ENCODE measurements around the gene FNIP1. TPM values are rescaled to one million over a fixed set of nuclear protein-coding genes. Genes with fewer than 3 reads are reported as not detected.
A peak's percentile ranks its signal among the peaks of the same experiment; 100 is the strongest.
"Not testable (repeated sequence)": the region's sequence is repeated elsewhere in the genome, so short reads cannot be mapped to it uniquely, and the experiment has no call there.

Gene FNIP1
- total RNA-seq: 10 to 100 TPM; 14.0 to 15.9 TPM

DNA sequence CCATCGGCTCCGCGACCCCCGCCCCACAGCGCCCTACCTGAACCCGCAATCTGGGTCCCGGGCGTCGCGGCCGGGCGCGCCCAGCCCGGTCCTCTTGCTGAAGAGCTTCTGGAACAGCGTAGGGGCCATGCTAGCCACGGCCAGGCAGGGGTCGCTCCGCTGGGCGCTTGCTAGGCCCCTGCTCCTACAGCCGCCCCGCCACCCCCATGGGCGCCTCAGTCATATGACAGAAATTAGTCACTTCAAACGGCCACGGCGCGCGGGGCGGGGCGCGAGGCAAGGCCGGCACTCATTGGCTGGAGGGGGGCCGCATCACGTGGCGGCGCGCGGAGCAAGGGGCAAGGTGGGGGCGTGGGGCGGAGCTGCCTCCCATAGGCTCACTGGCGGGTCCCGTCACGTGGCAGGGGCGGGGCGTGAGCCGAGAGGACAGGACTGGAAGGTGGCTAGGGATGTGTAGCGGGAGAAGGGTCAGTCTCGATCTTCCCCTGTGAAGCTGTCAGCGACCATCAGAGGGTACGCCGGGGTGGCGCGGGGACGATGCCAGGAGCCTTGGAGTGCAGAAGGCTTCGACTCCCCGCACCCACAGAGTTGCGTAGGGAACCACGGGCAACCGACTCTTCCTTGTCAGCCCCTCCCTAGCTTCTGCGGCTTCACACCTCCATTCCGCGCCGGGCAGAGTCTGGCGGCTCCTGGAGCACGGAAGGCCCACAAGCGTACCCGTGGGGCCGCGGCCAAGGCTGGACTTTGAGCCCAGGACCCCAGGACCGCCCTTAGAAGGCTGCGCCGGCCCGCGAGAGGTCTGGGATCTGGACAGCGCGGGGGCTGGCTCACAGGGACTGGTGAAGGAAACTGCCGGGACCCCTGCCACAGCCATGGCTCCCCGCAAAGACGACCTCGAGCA, at the start of gene FNIP1:
Gene FNIP1 (minus strand): TSS at position 225 of the 901 bp plus-strand sequence. CDS start 96 bp downstream, at position 129.
- DNase-seq: peak; percentile 99
- Mint-ChIP-seq H3K27ac (peak within 1 kb of the TSS; percentile 84), H3K4me3 (peak within 1 kb of the TSS; percentile 97), H3K27me3 (no peaks in the 10 kb centered on the region), H3K4me1 (ENCODE audit: low read depth) (peaks cover 33% of the 10 kb centered on the region), H3K36me3 (peaks cover 6% of the 10 kb centered on the region), H3K9me3 (no peaks in the 10 kb centered on the region)
- intact Hi-C loops (cut with micrococcal nuclease): loop anchor here (1.0 to 5.0 kb wide), 7 partner anchors 50 to 265 kb away; partner anchors contain the start of genes IL3 and RAPGEF6
- POLR2A ChIA-PET: interaction anchor here (0.7 to 1.3 kb wide), 5 partner anchors 159 to 222 kb away, joined by 3 to 4 read pairs (median 3); no protein-coding TSS in a partner anchor
- CTCF ChIA-PET: interaction anchor here (0.7 to 2.8 kb wide), 6 partner anchors 15 to 374 kb away, joined by 3 to 9 read pairs (median 3); no protein-coding TSS in a partner anchor

DNA sequence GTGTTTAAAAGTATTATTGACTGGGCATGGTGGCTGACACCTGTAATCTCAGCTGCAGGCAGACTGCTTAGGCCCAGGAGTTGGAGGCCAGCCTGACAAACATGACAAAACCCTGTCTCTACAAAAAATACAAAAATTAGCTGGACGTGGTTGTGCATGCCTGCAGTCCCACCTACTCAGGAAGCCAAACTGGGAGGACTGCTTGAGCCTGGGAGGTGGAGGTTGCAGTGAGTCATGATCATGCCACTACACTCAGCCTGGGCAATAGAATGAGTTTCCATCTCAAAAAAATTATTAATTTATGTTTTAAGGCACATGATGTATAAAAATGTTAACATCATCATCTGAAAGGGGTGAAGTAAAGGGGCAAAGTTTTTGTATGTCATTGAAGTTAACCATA, 49.7 kb upstream of the FNIP1 start:
- Mint-ChIP-seq H3K9me3 (peaks cover 59% of the 10 kb centered on the region), H3K36me3 (peaks cover 36% of the 10 kb centered on the region), H3K27ac (no peak overlapping the region), H3K4me1 (ENCODE audit: low read depth) (no peaks in the 10 kb centered on the region), H3K4me3 (no peak overlapping the region), H3K27me3 (no peaks in the 10 kb centered on the region)
- CTCF ChIA-PET: no interaction called here
- DNase-seq: no peak
- POLR2A ChIA-PET: interaction anchor here (0.6 kb wide), 1 partner anchor 24 kb away, joined by 4 read pairs; no protein-coding TSS in a partner anchor
- intact Hi-C loops (cut with micrococcal nuclease): no loop called here

DNA sequence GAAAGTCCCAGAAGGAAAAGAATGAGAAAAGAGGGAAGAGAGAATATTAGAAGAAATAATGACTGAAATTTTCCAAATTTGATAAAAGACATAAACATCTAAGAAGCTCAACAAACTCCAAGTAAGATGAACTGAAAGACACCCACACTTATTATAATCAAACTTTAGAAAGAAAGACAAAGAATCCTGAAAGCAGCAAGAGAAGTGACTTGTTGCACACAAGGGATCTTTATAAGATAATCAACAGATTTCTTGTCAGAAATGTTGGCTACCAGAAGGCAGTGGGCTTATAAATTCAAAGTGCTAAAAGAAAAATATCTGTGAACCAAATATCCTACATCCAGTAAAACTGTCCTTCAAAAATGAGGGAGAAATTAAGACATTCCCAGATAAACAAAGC, 49.0 kb upstream of the FNIP1 start:
- no peaks in the 10 kb centered on the region for H3K4me1 Mint-ChIP-seq (ENCODE audit: low read depth)
- H3K4me3 Mint-ChIP-seq: no peak overlapping the region
- no peaks in the 10 kb centered on the region for H3K27me3 Mint-ChIP-seq
- POLR2A ChIA-PET: no interaction called here
- no peak overlapping the region for H3K27ac Mint-ChIP-seq
- H3K36me3 Mint-ChIP-seq: peaks cover 36% of the 10 kb centered on the region
- CTCF ChIA-PET: interaction anchor here (0.6 kb wide), 1 partner anchor 475 kb away, joined by 3 read pairs; no protein-coding TSS in a partner anchor
- intact Hi-C loops (cut with micrococcal nuclease): no loop called here
- peaks cover 62% of the 10 kb centered on the region for H3K9me3 Mint-ChIP-seq
- DNase-seq: no peak

DNA sequence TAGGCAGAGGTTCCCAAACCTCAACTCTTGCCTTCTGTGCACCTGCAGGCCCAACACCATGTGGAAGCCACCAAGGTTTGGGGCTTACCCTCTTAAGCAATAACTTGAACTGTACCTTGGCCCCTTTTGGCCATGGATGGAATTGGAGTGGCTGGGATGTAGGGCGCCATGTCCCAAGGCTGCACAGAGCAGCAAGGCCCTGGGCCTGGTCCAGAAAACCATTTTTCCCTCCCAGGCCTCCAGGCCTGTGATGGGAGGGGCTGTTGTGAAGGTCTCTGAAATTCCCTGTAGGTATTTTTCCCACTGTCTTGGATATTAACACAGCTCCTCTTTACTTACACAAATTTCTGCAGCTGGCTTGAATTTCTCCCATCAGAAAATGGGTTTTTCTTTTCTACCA, 46.2 kb upstream of the FNIP1 start:
- CTCF ChIA-PET; intact Hi-C loops (cut with micrococcal nuclease); H3K4me1 Mint-ChIP-seq (ENCODE audit: low read depth); H3K4me3 Mint-ChIP-seq; DNase-seq; POLR2A ChIA-PET; H3K27ac Mint-ChIP-seq; H3K27me3 Mint-ChIP-seq: not testable (repeated sequence)
- peaks cover 64% of the 10 kb centered on the region for H3K9me3 Mint-ChIP-seq
- H3K36me3 Mint-ChIP-seq: peaks cover 30% of the 10 kb centered on the region

DNA sequence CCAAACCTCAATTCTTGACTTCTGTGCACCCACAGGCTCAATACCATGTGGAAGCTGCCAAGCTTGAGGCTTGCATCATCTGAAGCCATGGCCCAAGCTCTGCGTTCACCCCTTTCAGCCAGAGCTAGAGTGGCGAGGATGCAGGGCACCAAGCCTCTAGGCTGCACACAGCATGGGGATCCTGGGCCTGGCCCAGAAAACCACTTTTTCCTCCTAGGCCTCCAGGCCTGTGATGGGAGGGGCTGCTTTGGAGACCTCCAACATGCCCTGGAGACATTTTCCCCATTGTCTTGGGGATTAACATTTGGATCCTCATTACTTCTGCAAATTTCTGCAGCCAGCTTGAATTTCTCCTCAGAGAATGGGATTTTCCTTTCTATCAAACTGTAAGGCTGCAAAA, 35.9 kb upstream of the FNIP1 start:
- CTCF ChIA-PET; H3K27me3 Mint-ChIP-seq; POLR2A ChIA-PET; H3K36me3 Mint-ChIP-seq; H3K27ac Mint-ChIP-seq; intact Hi-C loops (cut with micrococcal nuclease); H3K9me3 Mint-ChIP-seq; DNase-seq; H3K4me3 Mint-ChIP-seq; H3K4me1 Mint-ChIP-seq (ENCODE audit: low read depth): not testable (repeated sequence)

DNA sequence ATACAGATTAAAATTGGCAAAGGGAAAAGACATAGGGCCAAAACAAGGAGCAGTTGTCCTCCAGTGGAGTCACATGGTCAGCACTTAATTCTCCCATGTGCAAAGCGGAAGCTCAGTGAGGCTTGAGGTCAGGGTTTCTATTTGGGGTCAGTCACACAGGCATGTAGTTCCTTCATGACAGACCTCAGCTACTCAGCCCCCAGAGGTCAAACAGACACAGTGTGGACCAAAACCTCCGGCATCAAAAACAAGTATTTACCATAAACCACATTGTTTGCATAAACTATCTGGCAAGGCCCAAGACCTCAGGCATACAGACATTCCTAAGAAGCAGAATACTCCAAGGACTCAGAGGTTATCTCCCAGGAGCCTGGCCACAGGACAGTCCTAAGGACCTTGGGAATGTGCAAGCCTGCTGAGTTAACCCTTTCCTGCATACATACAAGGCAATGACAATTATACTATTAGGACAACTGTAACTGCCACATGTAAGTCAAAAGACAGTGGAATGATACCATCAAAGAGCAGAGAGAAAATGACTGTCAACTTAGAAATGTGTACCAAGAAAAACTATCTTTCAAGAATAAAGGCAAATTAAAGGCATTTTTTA, 28.7 kb upstream of the FNIP1 start:
- H3K4me3 Mint-ChIP-seq: no peak overlapping the region
- H3K9me3 Mint-ChIP-seq: peaks cover 3% of the 10 kb centered on the region
- H3K27ac Mint-ChIP-seq: no peak overlapping the region
- H3K36me3 Mint-ChIP-seq: peaks cover 3% of the 10 kb centered on the region
- H3K27me3 Mint-ChIP-seq: no peaks in the 10 kb centered on the region
- ChIA-PET POLR2A (no interaction called here), CTCF (no interaction called here)
- no peak for DNase-seq
- intact Hi-C loops (cut with micrococcal nuclease): no loop called here
- peaks cover 2% of the 10 kb centered on the region for H3K4me1 Mint-ChIP-seq (ENCODE audit: low read depth)

DNA sequence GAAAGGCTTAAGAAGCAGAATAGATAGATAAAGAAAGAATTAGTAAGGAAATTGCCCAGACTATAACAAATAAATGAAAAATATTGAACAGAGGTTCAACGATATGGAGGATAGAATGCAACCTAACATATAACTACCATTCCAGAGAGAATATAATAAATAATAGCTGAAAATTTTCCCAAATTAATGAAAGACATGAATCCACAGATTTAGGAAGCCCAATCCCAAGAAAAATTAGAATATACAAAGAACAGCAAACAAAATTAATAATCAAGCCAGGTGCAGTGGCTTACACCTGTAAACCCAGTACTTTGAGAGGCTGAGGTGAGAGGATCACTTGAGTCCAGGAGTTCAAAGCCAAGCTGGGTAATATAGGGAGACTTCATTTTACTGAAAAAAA, 27.8 kb upstream of the FNIP1 start:
- intact Hi-C loops (cut with micrococcal nuclease): no loop called here
- Mint-ChIP-seq H3K4me3 (no peak overlapping the region), H3K27ac (no peak overlapping the region), H3K36me3 (peaks cover 3% of the 10 kb centered on the region), H3K9me3 (peaks cover 3% of the 10 kb centered on the region), H3K4me1 (ENCODE audit: low read depth) (no peaks in the 10 kb centered on the region), H3K27me3 (no peaks in the 10 kb centered on the region)
- CTCF ChIA-PET: interaction anchor here (0.7 kb wide), 1 partner anchor 141 kb away, joined by 3 read pairs; no protein-coding TSS in a partner anchor
- POLR2A ChIA-PET: no interaction called here
- no peak for DNase-seq

DNA sequence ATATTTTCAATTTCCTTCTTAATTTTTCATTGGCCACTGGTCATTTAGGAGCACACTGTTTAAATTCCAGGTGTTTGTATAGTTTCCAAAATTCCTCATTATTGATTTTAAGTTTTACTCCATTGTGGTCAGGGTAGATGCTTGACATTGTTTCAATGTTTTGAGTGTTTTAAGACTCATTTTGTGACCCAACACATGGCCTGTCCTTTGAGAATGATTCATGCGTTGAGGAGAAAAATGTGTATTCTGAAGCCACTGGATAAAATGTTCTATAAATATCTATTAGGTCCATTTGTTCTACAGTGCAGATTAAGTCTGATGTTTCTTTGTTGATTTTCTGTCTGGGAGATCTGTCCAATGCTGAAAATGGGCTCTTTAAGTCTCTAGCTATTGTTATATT, 24.4 kb upstream of the FNIP1 start:
- Mint-ChIP-seq H3K9me3 (no peaks in the 10 kb centered on the region), H3K27me3 (no peaks in the 10 kb centered on the region), H3K36me3 (no peaks in the 10 kb centered on the region), H3K4me1 (ENCODE audit: low read depth) (peaks cover 1% of the 10 kb centered on the region), H3K4me3 (no peak overlapping the region), H3K27ac (no peak overlapping the region)
- POLR2A ChIA-PET: no interaction called here
- intact Hi-C loops (cut with micrococcal nuclease): no loop called here
- CTCF ChIA-PET: no interaction called here
- no peak for DNase-seq

DNA sequence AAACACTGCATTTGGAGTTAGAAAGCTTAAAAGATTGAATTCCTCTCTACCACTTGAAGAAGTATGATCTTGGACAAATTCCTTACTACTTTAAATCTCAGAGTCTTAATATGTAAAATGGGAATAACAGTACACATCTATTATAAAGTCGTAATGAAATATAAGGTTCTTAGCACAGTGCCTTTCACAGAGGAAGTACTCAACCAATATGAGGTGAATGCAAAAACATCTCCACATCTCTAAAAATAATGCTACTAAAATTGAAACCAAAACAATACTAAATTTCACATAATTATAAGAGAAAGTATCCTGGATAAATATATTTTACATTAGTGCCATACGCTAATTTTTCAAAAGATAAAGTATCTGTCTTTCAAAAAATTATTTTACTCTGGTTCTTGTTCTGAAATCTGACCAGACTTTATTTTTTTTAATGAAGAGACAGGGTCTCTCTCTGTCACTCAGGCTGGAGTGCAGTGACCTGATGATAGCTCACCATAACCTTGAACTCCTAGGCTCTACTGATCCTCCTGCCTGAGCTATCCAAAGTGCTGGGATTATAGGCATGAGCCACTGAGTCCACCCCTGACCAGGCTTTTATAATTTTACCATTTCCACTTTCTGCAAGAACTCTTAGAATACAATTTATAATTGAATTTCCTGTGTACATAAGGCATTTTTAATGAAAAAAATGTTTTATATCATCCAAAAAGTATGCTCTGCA, 21.3 kb upstream of the FNIP1 start:
- DNase-seq: no peak
- Mint-ChIP-seq H3K9me3 (no peaks in the 10 kb centered on the region), H3K4me1 (ENCODE audit: low read depth) (peaks cover 1% of the 10 kb centered on the region), H3K4me3 (no peak overlapping the region), H3K27ac (no peak overlapping the region), H3K27me3 (no peaks in the 10 kb centered on the region), H3K36me3 (no peaks in the 10 kb centered on the region)
- POLR2A ChIA-PET: no interaction called here
- CTCF ChIA-PET: no interaction called here
- intact Hi-C loops (cut with micrococcal nuclease): no loop called here

DNA sequence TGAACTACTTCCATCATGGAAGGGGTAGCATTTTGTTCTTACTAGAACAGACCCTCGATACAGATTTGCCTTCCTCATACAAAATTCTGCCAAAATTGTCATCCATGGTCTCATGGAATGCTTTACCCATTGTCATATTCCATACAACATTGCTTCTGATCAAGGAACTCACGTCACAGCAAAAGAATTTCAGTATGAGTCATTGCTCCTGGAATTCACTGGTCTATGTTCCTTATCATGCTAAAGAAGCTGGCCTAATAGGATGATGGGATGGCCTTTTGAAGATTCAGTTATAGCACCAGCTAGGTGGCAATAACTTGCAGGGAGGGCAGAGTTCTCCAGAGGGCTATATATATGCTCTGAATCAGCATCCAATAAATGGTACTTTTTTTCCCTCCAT, 18.2 kb upstream of the FNIP1 start:
- Mint-ChIP-seq H3K4me1 (ENCODE audit: low read depth) (peaks cover 1% of the 10 kb centered on the region), H3K27ac (no peak overlapping the region), H3K27me3 (no peaks in the 10 kb centered on the region), H3K4me3 (no peak overlapping the region), H3K9me3 (no peaks in the 10 kb centered on the region), H3K36me3 (no peaks in the 10 kb centered on the region)
- intact Hi-C loops (cut with micrococcal nuclease): loop anchor here (2.0 kb wide), 1 partner anchor 34 kb away; no protein-coding TSS in a partner anchor
- POLR2A ChIA-PET: no interaction called here
- CTCF ChIA-PET: no interaction called here
- no peak for DNase-seq

DNA sequence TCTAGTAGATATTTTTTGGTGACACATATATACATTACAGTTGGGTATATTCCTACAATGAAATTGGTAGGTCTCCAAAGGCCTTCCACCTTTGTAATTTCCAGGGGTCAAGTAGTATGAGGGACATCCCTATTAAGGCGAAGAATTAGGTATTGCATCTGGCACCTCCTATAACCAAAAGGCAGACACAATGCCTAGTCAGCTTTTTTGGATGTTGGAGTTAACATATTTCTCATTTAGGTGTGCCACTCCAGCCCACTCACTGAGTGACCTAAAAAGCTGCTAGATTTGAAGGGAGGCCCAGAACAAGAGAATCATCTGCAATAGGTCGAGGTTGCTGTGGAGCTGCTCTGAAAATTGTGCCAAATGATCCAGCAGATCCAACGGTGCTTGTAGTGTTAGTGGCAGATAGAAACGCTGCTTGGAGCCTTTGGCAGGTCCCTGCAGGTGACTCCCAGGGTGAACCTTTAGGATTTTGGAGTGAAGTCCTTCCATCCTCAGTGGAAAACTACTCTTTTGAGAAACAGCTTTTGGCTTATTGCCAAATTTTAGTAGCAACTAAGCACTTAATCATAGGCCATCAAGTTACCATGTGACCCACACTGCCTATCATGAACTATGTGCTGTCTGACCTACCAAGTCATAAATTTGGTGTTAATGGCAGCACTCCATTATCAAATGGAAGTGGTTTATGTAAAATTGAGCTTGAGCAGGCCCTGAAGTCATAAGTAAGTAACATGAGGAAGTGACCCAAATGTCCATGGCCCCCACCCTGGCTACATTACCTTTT, 15.7 kb upstream of the FNIP1 start:
- intact Hi-C loops (cut with micrococcal nuclease): no loop called here
- POLR2A ChIA-PET: no interaction called here
- H3K4me1 Mint-ChIP-seq (ENCODE audit: low read depth): no peaks in the 10 kb centered on the region
- no peak overlapping the region for H3K27ac Mint-ChIP-seq
- no peaks in the 10 kb centered on the region for H3K36me3 Mint-ChIP-seq
- H3K4me3 Mint-ChIP-seq: no peak overlapping the region
- H3K27me3 Mint-ChIP-seq: no peaks in the 10 kb centered on the region
- CTCF ChIA-PET: interaction anchor here (1.0 to 2.0 kb wide), 4 partner anchors 15 to 250 kb away, joined by 3 to 7 read pairs (median 4); no protein-coding TSS in a partner anchor
- no peak for DNase-seq
- no peaks in the 10 kb centered on the region for H3K9me3 Mint-ChIP-seq

Measured in activated CD4-positive, alpha-beta memory T cell treated with anti-CD3 and anti-CD28 coated beads for 36 hours (primary cell).